EL (cell line): ENCODE data around the gene SUN5.
"Not testable (repeated sequence)": the region's sequence is repeated elsewhere in the genome, so short reads cannot be mapped to it uniquely, and the experiment has no call there.

Experiments
- DNase-seq: peaks from one replicate; pipeline ENCODE4 v3.0.0-alpha.2; 2016

Gene SUN5, protein sequence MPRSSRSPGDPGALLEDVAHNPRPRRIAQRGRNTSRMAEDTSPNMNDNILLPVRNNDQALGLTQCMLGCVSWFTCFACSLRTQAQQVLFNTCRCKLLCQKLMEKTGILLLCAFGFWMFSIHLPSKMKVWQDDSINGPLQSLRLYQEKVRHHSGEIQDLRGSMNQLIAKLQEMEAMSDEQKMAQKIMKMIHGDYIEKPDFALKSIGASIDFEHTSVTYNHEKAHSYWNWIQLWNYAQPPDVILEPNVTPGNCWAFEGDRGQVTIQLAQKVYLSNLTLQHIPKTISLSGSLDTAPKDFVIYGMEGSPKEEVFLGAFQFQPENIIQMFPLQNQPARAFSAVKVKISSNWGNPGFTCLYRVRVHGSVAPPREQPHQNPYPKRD

DNA sequence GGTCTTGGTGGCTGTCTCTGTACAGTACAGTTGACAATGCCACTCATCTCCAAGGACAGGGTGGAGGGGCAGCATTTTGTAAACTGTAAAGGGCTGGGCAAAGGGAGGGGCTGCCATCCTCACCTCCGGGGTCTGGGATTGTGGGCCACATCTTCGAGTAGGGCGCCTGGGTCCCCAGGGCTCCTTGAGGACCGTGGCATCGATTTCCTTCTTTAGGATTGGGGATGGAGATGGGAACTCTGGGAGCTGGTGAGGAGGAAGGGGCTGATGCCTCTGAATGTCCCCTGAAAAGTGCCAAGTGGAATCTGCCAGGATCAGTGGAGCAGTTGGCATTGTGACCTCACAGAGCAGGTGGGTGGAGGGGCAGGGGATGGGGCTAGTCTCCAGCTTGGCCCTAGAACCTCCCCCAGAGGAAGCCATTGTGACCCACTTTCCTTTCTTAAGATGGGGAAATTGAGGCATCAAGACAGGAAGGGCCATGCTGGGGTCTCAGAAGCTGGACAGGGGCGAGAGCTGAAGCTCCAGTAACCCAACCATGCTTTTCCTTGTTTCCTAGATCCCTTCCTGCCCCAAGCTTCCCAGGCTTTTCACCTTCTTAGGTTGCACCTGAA, at the start of gene SUN5:
SUN5 (minus strand) TSS at position 293 of the 611 bp plus-strand sequence; CDS start at position 200, 93 bp downstream.
- DNase-seq = no peak

GRCh38 chr20:33053291-33054106, 49.3 kb upstream of the SUN5 start, which contains the start of gene BPIFB3:
BPIFB3 (plus strand) TSS chr20:33053903; CDS start chr20:33055436, 1,533 bp downstream.
- DNase-seq = no peak

DNA sequence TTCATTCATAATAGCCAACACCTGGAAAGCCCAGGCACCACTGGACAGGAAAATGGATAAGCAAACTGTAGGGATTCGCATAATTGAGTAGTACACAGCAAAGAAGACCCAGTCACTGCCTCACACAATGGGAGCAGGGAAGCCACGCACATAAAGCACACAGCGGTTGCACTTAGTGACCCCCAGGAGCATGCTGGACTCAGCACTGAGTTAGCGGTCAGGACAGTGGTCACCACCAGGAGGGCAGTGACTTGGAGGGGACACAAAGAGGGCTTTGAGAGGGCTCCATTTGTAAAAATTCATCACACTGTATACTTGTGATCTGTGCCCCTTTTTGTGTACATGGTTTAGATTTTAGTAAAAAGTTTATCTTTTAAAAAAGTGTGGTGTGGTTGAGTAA, 47.1 kb upstream of the SUN5 start:
- no peak for DNase-seq

- no peak for DNase-seq
These were observed 42.2 kb upstream of the SUN5 start for GRCh38 chr20:33046412-33046811.

- not testable (repeated sequence) for DNase-seq
These were observed 41.0 kb upstream of the SUN5 start for GRCh38 chr20:33045129-33045721.

GRCh38 chr20:33043731-33044181, 39.5 kb upstream of the SUN5 start:
- no peak for DNase-seq

DNA sequence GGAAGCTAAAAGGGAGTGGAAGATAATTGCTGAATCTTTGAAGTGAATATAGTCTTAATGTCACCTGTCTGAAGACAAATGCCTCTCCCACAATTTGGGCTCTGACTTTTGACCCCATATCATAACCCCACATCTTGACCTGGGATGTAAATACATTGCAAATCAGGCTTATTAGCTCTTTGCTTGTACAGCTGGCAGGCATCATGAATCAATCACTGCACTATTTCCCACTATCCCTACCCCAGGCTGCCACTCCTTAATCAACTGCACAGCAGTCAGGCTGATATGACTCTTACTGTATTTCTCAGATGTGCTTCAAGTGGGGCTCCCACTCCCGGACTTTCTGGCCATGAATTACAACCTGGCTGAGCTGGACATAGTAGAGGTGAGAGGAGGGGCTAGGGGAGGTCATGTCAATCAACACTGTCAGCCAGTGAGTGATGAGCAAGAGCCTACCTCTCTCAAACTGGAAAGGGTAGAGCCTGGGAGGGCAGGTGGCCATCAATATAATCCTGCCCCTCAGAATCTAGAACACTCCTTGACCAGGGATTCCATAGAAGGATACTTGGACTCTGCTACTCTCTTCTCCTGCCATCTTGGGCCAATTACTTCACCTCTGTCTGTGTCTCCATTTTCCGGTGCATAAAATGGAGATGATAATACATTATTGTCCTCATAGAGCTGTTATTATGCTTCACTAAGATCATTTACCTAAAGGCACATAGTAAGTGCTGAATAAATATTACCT, 38.9 kb upstream of the SUN5 start:
- DNase-seq = no peak

- DNase-seq = no peak
These were observed 38.2 kb upstream of the SUN5 start for GRCh38 chr20:33042430-33042829.

- no peak for DNase-seq
These were observed 34.0 kb upstream of the SUN5 start for GRCh38 chr20:33038243-33038642.

GRCh38 chr20:33037456-33037855, 33.2 kb upstream of the SUN5 start:
- DNase-seq = no peak

DNA sequence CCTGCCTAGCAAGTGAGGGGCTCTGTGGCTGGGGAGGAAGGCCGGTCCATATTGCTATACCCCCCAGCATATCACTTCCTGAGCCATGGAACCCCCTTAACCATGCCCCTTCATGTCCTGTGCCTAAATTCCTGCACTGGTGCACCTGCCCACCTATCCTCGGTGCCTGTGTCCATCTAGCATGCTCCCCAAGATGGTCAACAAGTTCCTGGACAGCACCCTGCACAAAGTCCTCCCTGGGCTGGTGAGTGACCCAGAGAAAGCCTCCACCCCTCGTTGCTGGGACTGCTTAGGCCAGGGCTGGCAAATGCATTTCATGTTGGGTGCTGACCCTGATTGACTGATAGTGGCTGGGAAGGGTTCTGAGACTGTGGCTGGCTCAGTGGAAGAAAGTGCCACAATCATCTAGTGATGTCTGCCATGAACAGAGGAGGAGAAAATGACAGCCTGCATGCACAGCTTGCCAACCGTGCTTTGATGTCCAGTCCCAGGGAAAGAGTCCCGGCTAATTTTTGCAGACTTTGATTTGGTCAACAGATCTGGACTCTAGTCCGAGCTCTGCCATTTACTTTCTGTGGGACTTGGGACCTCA, 30.8 kb upstream of the SUN5 start:
- no peak for DNase-seq

- no peak for DNase-seq
These were observed 29.9 kb upstream of the SUN5 start for GRCh38 chr20:33034115-33034514.

DNA sequence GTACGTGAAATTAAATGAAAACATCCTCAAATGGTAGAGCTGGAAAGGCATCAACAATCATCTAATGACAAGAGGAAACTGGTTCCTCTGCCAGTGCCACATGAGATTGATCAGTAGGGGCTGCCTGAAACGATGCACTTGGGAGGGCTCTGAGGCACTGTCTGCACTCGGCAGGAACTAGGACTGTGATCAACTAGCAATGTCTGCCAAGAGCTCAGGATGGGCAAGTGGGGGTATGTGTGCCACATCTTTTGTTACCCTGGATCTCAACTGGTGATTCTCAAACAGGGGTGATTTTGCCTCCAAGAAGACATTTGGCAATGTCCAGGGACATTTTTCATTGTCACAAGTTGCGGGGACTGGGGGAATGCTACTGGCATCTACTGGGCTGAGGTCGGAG, 29.1 kb upstream of the SUN5 start:
- no peak for DNase-seq

- no peak for DNase-seq
These were observed 28.3 kb upstream of the SUN5 start for GRCh38 chr20:33032555-33032954.

- DNase-seq = no peak
These were observed 27.3 kb upstream of the SUN5 start, which contains the start of gene BPIFB6 for GRCh38 chr20:33031531-33031930. BPIFB6 (plus strand) TSS chr20:33031648; CDS start chr20:33031648, 0 bp downstream.

DNA sequence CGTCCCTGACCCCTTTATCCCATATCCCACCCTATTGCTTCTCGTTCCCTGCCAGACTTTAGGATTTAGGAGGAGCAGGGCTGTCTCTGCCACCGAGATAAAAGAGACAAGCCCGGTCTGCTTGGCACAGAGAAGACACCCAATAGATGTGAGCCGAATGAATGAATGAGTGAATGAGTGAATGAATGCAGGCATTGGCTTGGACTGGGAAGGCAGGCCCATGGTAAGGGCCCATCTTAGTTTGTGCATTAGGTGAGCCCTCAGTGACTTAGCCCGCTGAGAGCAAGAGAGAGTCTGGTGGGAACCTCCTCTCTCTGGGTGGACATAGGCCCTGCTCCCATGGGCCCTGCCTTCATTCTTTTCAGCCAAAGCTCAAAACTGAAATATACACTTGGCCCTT, 26.3 kb upstream of the SUN5 start:
- no peak for DNase-seq

DNA sequence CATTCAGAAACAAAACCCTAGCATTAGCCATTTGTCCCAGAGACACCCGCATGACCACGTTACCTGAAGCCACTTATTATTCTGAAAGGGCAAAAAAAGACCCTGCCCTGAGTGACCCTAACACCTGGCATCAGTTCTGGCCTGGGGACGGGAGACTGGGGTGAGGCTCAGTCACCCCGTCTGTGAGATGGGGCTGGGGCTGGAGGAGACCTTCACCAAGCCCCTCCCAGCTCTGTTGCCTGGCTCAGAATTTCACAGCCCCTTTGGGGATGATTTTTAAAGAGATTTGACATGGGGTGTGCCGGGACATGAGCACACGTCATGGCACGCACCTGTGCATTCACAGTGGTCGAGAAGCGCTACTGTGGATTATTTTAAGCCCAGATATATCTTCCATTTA, 25.8 kb upstream of the SUN5 start:
- no peak for DNase-seq

GRCh38 chr20:33028875-33029274, 24.6 kb upstream of the SUN5 start:
- DNase-seq = no peak

GRCh38 chr20:33027769-33028751, 23.8 kb upstream of the SUN5 start:
- DNase-seq = no peak
